Fibroblast of peridontal ligament (primary cell): Measurements from ENCODE around the gene CD320.
"Not testable (repeated sequence)": the region's sequence is repeated elsewhere in the genome, so short reads cannot be mapped to it uniquely, and the experiment has no call there.

Experiments
- DNase-seq: peaks from one replicate; pipeline ENCODE4 v3.0.0-alpha.2; 2010; ENCODE audit errors: extremely low read depth

The CD320 gene

GRCh38 chr19:8307965-8308866 is at the start of gene CD320:
TSS of gene CD320 (minus strand) at chr19:8308358. CDS start at chr19:8308290, 68 bp downstream.
- DNase-seq: peak; percentile 86

DNA sequence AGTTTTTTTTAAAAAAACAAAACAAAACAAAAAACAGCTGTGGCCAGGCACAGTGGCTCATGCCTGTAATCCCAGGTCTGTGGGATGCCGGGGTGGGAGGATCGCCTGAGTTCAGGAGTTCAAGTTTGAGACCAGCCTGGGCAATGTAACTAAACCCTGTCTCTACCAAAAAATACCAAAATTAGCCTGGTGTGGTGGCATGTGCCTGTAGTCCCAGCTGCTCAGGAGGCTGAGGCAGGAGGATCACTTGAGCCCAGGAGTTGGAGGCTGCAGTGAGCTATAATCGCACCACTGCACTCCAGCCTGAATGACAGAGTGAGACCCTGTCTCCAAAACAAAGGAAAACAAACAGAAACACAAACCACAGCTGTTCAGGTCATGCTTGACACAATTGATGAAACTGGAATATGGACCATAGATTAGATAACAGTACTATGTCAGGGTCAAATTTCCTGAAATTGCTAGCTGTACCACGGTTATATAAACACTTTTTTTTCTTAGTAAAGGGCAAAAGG is 48.9 kb upstream of the CD320 start:
- peak; percentile 21 for DNase-seq

- peak; percentile 87 for DNase-seq
Measured at GRCh38 chr19:8355631-8356402, 47.7 kb upstream of the CD320 start.

GRCh38 chr19:8352845-8353244 is 44.7 kb upstream of the CD320 start:
- not testable (repeated sequence) for DNase-seq

DNA sequence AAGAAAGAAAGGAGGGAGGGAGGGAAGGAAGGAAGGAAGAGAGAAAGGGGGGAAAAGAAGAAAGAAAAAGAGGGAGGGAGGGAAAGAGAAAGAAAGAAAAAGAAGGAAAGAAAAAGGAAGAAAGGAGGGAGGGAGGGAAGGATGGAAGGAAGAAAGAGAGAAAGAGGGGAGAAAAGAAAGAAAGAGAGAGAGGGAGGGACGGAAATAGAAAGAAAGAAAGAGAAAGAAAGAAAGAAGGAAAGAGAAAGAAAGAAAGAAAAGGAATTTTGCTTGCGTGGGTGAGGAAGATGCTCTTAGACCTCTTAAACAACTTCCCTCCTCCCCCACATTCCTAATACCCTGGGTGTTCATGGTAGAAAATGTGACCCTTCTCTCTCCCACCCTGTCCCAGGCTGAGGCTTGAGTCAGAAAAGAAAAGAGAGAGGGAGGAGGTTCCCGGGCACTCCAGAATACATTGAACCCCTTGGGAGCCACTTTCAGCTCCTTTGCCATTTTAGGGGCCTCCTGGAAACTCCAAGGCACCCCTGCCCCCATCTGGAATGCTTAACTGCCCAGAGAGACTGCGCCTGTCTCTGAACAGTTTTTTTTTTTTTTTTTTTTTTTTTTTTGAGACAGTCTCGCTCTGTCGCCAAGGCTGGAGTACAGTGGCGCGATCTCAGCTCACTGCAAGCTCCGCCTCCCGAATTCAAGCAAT is 44.1 kb upstream of the CD320 start:
- peak; percentile 12 for DNase-seq

DNA sequence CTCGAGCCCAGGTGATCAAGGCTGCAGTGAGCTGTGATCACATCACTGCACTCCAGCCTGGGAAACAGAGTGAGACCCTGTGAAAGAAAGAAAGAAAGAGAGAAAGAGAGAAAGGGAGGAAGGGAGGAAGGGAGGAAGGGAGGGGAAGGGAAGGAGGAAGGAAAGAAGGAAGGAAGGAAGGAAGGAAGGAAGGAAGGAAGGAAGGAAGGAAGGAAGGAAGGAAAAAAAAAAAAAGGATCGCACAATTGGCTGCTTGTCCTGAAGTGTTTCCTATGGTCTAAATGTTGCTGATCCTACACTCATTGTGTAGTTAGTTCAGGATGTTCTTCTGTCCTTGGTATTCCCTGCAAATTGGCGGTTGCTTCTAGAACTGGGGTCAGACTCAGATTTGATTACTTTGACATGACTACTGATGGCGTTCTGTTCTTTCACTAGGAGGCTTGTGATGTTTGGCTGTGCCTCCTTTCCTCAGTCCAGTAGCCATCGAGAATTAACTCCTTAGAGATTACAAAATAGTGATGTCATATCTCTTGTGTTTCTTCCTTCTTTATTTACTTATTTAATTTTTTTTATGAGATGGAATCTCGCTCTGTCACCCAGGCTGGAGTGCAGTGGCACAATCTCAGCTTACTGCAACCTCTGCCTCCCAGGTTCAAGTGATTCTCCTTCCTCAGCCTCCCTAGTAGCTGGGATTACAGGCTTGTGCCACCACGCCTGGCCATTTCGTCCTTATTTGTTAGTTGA is 41.6 kb upstream of the CD320 start:
- peak; percentile 12 for DNase-seq

GRCh38 chr19:8343483-8343844 is 35.3 kb upstream of the CD320 start:
- no peak for DNase-seq

GRCh38 chr19:8342684-8343482 is 34.7 kb upstream of the CD320 start, which contains the start of gene KANK3:
TSS of gene KANK3 (minus strand) at chr19:8343262. CDS start at chr19:8337828, 5,434 bp downstream.
- peak; percentile 79 for DNase-seq

DNA sequence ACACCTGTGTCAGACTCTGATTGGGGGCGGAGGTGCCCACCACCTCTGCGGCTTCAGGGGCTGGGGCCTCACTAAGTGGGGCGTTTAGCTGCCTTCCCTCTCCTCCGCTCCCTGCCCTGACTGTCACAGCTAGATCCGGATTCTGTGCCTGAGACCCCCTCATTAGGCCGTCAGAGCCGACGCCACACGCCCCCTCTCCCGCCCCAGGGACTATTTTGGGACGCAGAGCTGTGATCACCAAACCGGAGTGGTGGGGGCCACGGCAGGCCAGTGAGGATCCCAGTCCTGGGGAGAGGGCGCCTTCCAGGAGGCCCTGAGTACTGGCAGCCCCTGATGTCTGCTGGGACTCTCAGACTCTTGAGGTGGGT is 34.1 kb upstream of the CD320 start:
- no peak for DNase-seq

GRCh38 chr19:8341504-8341903 is 33.3 kb upstream of the CD320 start:
- DNase-seq: not testable (repeated sequence)

- DNase-seq: no peak
Measured at GRCh38 chr19:8340341-8341096, 32.4 kb upstream of the CD320 start.

- DNase-seq: no peak
Measured at GRCh38 chr19:8338835-8339234, 30.7 kb upstream of the CD320 start.

GRCh38 chr19:8337728-8338127 is 29.6 kb upstream of the CD320 start:
- no peak for DNase-seq

- no peak for DNase-seq
Measured at GRCh38 chr19:8336660-8337059, 28.5 kb upstream of the CD320 start.

DNA sequence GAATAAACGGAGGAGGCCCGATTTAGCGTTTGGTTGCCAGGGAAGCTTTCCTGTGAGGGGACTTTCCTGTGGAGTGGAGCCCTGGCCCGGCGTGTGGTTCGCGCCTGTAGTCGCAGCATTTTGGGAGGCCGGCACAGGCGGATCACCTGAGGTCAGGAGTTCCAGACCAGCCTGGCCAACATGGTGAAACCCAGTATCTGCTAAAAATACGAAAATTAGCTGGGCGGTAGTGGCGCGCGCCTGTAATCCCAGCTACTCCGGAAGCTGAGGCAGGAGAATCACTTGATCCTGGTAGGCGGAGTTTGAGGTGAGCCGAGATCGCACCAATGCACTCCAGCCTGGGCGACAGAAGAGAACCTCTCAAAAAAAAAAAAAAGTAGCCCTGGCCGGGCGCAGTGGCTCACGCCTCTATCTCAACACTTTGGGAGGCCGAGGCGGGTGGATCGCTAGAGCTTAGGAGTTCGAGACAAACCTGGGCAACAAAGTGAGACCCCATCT is 28.0 kb upstream of the CD320 start:
- no peak for DNase-seq

GRCh38 chr19:8335343-8336071 is 27.3 kb upstream of the CD320 start:
- no peak for DNase-seq

DNA sequence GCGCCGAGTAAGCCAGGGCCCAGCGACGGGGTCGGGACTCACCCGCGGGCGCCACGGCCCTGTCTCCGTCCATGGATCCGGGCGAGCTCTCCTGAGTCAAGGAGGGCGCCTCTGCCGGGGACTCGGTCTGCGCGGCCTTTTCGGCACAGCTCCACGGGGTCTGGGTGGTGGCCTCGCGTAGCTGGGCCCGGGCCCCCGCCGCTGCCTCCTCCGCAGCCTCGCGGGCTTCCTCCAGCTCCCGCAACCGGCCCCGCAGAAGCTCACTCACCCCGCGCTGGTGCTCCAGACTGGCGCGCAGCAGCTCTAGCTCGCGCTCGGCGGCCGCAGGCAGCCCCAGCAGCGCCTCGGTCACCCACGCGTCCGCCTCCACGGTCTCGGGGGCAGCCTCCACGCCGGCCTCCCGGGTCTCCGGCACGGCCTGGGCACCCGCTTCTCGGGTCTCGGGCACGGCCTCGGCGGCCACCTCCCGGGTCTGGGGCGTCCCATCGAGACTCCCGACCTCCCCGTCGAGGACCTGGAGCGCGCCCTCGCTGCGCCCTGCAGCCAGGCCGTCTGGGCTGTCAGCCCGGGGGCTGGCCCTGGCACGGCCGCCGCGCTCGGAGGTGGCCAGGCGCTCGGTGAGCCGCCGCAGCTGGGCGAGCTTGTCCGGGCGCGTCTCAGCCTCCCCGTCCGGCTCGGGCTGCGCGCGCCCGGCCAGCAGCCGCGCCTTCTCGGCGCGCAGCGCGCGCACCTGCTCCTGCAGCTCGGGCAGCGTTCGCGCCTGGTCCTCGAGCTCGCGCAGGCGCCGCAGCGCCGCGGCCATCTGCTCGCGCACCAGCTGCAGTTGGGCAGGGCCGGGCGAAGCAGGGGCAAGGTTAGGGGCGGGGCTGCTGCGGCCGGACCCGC is 26.5 kb upstream of the CD320 start:
- DNase-seq: no peak
